Ishikawa (cell line): ENCODE data around the gene TXLNA.

Source experiments
- EP300 ChIP-seq: IDR thresholded peaks from 2 replicates; pipeline ENCODE4 v1.6.1; 2012; ENCODE audit warnings: borderline replicate concordance
- REST ChIP-seq: IDR thresholded peaks from 2 replicates; pipeline ENCODE4 v1.6.1; 2012; ENCODE audit warnings: low read depth, mild to moderate bottlenecking
- USF1 ChIP-seq: IDR thresholded peaks from 2 replicates; pipeline ENCODE4 v1.6.1; 2012
- YY1 ChIP-seq: IDR thresholded peaks from 2 replicates; pipeline ENCODE4 v1.6.1; 2012; ENCODE audit warnings: low read depth

GRCh38 chr1:32197837-32198236, 18.4 kb downstream of the TXLNA start:
- no peak for TF ChIP-seq REST
- TF ChIP-seq EP300: no peak
- no peak for TF ChIP-seq YY1
- no peak for TF ChIP-seq USF1
